Activated CD4-positive, alpha-beta T cell treated with anti-CD3 and anti-CD28 coated beads for 24 hours (primary cell): ENCODE measurements around the gene DHX40.
"Not testable (repeated sequence)": the region's sequence is repeated elsewhere in the genome, so short reads cannot be mapped to it uniquely, and the experiment has no call there.

Source experiments
- DNase-seq, 2 donors: peaks; one replicate each; pipeline ENCODE4 v3.0.0-alpha.2; 2020; ENCODE audit warnings: low read depth in 2 of 2

Gene DHX40

DNA sequence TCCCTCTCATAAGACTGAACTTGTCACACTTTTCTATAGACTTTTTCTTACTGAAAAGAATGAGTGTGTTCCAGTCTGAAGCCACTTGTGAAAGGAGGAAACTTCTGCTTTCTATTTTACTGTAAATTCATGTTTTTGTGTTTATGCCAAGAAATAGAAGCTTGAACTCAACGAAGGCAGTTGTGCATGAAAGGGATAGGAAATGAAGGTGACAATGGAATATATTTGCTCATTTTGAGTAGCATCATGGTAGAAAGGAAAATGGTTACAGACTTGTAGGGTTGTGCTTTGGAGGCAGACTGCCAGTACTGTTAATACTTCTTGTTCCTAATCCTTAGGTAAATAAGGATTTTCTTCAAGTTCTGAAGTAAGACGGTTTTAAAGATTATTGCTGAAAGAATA, 62.4 kb downstream of the DHX40 start:
- no peak for DNase-seq

GRCh38 chr17:59629174-59629573, 63.8 kb downstream of the DHX40 start:
- DNase-seq: no peak

DNA sequence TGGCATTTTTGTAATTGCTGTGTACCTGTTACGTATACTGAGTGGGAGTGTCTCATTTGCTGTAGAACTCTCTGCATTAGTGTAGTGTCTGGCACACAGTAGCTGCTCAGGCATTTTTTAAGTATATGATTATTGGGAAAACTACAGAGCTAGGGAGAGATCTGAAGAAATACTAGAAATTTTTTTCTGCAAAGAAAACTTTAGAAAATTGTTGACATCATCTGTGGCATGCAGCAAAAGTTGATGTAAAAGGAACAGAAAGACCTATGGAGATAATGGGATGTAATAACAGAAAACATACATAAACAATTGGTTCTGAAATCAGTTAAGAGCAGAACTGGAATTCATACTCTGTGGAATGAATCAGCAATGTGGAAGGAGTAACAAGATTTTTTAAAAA, 65.9 kb downstream of the DHX40 start:
- DNase-seq: no peak

DNA sequence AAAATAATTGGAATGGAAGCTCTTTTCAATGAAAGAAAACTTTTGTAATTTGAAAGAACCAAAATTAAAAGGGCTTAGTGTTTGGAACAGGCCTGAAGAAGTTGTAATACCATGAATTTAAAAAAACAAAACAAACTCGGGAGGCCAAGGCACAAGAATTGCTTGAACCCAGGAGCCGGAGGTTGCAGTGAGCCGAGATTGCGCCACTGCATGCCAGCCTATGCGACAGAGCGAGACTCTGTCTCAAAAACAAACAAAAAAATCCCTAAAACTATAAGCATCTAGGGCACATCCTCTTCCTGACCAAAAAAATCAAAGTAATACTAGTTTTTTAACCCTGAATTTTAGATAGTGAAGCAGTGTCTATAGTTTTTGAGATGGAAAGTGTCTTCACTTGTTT, 67.0 kb downstream of the DHX40 start:
- no peak for DNase-seq

DNA sequence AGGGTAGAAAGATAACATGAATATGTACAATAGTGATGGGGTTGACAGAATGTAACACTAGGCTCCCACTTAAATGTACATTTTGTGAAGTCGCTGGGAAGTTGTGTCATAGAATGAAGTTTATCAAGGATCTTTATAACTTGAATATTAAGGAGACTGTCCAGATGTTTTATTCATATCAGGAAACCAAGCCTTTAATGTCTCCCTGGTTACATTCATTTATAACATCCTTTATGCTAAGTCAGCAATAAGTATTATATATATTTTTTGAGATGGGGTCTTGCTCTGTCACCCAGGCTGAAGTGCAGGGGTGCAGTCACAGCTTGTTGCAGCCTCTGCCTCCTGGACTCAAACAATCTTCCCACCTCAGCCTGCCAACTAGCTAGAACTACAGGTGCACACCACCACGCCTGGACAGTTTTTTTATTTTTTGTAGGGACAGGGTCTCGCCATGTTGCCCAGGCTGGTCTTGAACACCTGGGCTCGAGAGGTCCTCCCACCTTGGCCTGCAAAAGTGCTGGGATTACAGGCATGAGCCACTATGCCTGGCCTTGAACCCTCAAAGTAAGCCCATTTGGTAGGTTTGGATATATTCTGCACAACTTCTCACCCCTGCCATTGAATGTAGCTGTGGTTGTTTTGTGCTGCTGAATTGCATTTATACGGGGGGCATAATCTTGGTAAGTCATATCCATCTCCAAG, 68.4 kb downstream of the DHX40 start:
- no peak for DNase-seq

DNA sequence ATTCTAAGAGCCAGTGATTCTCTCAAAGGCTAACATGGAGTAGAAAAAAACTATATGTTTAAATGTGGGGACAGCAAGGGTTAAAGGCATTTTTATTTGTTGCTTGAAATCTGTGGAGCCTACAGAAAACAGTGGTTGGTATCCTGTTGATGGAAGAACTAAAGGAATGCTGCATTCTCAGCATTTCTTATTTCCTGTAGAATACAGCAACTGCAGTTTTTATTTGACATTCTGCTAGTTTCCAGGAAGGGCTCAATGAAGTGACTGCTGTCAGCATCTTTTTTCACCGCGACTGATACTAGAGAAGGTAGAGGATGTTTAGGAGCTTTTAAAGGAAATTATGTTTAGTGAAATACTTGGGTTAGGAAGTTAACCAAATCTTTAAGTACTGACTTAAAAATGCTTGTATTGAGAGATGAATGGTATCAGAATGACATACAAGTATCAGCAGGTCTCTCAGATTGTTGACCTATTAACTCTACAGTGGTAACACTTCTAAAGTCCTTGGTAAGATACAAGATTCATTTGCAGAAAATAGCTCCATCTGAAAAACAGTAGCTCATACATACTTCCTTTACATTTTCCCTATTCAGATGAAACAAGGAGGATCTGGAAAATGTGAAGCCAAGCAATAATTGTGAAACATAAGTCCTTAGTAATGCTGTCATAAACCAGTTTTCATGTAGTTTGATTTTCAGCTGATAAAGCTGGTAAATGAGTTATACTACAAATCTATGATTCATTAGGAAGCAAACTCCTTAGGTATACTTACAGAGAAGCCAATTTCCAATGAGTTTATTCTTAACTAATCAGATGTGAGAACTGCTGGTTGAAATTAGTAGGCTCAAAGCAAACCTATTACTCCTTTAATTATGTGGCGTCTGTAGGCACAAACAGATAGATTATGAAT, 69.5 kb downstream of the DHX40 start:
- no peak for DNase-seq

DNA sequence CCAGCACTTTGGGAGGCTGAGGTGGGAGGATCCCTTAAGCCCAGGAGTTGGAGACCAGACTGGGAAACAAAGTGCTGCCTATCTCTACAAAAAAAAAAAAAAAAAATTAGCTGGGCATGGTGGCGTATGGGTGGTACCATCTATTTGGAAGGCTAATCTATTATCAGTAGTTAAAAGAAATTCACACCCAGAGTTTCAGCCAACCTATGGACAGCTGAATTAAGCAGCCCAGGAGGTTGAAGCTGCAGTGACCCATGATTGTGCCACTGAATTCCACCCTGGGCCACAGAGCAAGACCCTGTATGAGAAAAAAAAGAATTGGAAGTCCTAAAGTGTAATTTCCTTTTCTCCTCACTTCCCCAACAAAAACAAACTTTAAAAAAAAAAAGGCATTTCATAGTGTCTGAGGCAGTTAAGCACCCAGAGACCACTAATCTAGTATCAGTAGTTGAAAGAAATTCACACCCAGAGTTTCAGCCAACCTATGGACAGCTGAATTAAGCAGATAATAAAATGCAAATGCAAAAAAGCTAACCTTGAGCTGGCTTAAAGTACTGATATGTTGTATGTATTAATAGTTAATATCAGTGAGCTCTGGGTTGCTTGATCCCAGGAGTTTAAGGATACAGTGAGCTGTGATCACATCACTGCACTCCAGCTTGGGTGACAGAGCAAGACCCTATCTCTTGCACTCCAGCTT, 72.4 kb downstream of the DHX40 start:
- no peak for DNase-seq

DNA sequence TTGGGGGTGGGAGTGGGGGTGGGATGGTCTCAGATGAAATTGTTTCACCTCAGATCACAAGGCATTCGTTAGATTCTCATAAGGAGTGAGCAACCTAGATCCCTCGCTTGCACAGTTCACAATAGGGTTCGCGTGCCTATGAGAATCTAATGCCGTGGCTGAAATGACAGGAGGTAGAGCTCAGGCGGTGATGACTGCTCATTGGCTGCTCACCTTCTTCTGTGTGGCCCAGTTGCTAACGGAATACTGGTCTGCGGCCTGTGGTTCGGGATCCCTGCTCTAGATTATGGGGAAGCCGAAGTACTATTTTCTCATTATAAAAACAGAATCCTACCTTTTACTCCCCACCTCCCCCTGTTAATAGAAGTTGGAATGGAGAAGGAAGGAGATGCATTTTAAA, 73.1 kb downstream of the DHX40 start:
- DNase-seq: no peak

DNA sequence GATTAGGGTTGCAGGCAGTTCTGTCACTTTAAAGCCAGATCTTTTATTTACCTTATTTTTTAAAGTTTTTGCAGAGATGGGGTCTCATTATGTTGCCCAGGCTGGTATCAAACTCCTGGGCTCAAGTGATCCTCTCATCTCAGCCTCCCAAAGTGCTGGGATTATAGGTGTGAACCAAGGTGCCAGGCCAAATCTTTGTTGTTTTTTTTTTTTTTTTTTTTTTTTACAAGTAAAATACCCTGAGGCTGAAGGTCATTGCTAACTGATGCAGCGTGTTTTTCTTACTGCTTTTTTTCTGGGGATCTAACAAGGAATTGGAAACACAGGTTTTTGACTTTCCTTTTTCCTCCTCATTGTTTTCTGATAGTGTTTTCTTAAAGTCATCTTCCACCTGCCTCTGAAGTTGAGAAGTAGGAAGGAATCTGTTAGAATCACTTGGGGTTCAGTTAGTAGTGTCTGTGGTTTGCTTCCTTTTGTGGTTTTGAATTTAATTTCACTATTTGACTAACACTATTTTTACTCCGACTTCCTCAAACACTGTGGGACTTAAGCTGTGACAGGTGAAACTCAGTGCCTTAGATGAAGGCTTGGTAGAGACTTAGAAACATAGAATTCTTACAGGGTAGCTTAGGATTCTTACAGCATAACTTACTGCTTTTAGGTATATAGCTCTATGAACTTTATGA, 76.5 kb downstream of the DHX40 start:
- DNase-seq: no peak

DNA sequence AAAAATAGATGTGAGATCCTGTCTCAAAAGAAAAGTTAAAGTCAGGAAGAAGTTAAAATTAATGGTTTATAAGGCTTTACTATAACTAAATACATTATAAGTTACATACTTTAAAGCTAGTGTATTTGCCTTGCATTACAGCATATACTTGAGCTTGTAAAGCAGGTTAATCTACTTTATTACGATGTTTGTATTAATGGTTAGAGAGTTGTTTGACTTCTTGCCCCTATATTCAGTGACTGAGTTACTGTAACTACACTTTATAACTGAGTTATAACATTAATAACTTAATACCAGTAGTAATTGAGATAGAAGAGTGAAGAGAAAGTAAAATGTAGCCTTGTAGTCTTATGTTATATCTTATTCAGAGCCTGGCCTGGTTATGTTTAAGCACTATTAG, 77.2 kb downstream of the DHX40 start:
- no peak for DNase-seq

DNA sequence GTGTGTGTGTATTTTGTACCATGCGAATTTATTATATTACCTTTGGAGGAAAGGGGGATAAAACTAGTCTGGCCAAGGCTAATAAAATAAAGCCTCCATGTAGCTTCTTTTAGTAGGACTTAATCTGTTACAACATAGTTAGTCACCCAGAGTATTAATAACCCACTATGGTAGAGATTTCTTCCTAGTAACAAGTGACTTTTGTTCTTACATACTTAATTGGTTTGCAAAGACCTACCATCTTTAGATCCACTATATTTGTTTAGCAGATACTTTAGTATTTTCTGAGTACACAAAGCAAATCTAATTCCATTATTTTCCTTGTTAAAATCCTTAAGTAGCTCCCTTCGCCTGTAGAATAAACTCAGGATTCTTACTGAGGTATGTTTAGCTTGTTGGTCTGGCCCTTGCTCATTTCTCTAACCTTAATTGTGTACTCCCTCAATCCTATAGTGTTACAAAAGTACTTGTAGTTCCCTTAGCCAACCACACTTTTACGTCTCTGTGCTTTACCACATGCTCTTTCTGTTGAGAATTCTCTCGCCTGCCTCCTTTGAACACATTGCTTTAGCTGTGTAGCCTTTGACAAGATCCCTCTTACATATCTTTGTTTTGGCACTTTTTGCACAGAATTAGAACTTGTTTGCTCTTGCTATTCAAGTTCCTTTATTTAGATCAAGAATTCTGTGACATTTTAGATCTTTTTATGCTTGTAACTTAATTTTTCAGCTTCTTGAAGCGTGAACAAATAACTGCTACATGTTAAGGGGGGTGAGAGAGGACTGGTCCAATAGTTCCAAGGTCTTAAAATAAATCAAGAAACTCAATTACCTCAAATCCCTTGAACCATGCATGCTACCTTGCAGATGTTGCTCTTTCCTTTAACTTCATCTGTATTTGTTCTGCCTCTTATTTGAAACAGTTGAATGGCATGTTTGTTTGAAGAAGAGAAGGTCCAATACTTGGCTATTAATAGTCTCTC, 78.0 kb downstream of the DHX40 start:
- DNase-seq: no peak

DNA sequence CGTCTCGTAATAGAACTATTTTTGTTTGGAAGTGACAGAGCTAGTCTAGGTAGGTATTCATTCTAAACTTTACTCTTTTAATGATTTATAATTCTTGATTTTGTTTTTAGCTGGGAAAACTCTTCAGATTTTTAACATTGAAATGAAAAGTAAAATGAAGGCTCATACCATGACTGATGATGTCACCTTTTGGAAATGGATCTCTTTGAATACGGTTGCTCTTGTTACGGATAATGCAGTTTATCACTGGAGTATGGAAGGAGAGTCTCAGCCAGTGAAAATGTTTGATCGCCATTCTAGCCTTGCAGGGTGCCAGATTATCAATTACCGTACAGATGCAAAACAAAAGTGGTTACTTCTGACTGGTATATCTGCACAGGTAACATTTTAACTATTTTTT, 81.9 kb downstream of the DHX40 start:
- no peak for DNase-seq

DNA sequence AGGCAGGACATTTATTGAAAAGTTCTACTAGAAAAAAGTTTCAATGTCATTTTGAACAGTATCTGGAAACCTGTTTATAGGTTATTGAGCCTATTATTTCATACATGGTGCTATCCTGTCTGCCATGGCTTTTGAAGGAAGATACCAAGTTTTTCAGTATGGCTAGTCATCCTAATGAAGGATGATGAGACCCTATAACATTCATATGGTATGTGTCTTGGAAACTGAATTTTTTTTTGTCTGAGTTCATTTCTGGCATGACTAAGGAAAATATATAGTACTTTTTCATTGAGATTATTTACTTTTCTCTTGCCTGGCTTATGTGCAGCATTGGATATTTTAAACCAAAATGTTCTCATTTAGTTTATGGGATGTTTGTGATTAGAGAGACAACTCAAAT, 84.5 kb downstream of the DHX40 start:
- DNase-seq: no peak

- no peak for DNase-seq
Measured at GRCh38 chr17:59650642-59651041, 85.2 kb downstream of the DHX40 start.

- no peak for DNase-seq
Measured at GRCh38 chr17:59651346-59651745, 85.9 kb downstream of the DHX40 start.

DNA sequence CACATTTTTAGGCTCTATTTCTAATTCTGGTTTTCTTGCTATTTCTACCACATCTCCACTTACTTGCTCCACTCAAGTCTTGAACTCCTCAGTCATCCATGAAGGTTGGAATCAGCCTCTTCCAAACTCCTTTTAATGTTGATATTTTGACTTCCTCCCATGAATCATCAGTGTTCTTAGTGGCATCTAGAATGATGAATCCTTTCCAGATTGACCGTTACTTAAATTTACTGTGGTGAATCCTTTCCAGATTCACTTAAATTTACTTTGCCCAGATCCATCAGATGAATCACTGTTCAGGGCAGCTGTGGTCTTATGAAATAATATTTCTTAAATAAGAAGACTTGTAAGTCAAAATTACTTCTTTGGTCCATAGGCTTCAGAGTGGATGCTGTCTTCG, 86.7 kb downstream of the DHX40 start:
- DNase-seq: no peak

GRCh38 chr17:59656624-59657023, 91.2 kb downstream of the DHX40 start:
- not testable (repeated sequence) for DNase-seq
